Measurements from ENCODE around the gene KCNIP4.

- no peak for TF ChIP-seq CTCF (IDR thresholded peaks at IDR 0.05)
- TF ChIP-seq POLR2A (IDR thresholded peaks at IDR 0.05), result no peak
Measured at GRCh38 chr4:21009956-21010355, 938.6 kb downstream of the KCNIP4 start.
